AG09309 (cell line): ENCODE data around the gene DISP3.

ENCODE experiments used
- DNase-seq: peaks from one replicate; pipeline ENCODE4 v3.0.0-alpha.2; 2010; ENCODE audit warnings: low read depth
- H3K4me3 ChIP-seq: 2 replicates; pipeline ENCODE4 v1.5.1; 2011; ENCODE audit warnings: mild to moderate bottlenecking, low read depth, low read length, moderate library complexity; ENCODE audit not compliant: control insufficient read depth
- TF ChIP-seq, protein P1 (sequence below): IDR thresholded peaks from 2 replicates; pipeline ENCODE4 v1.5.1; 2011; ENCODE audit warnings: mild to moderate bottlenecking, low read depth, low read length, inconsistent platforms; ENCODE audit not compliant: insufficient read depth, control insufficient read depth; ENCODE audit errors: missing control alignments

The DISP3 gene

DNA sequence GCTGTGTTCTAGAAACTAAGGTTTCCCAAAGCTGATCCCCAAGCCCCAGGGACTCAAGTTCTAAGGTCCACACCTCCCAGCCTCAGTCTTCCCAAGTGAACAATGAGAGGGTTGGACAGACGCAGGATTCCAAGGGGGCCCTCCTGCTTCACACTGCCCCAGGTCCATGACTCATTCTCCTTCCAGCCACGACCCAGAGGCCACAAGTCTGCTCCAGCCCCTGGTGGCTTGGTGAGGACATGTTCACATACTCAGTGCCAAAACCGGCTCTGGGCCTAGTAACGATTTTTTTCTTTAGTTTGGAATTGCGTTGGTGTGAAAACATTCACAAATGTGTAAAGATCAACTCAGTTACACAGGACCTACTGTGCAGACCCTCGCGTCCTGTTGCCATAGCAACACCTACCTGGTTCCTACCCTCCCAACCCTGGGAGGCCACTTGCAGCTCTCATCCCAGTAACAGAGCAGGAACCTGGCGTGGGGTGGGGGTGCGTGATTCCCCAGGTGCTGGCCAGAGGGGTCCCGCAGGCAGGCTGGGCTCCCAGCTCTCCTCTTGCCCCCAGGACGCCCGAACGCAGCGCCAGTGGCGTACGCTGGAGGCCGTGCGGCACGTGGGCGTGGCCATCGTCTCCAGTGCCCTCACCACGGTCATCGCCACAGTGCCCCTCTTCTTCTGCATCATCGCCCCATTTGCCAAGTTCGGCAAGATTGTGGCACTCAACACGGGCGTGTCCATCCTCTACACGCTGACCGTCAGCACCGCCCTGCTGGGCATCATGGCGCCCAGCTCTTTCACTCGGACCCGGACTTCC is 57.0 kb downstream of the DISP3 start:
- no peak for DNase-seq
- H3K4me3 ChIP-seq = no peak overlapping the region
- TF ChIP-seq, protein P1, sequence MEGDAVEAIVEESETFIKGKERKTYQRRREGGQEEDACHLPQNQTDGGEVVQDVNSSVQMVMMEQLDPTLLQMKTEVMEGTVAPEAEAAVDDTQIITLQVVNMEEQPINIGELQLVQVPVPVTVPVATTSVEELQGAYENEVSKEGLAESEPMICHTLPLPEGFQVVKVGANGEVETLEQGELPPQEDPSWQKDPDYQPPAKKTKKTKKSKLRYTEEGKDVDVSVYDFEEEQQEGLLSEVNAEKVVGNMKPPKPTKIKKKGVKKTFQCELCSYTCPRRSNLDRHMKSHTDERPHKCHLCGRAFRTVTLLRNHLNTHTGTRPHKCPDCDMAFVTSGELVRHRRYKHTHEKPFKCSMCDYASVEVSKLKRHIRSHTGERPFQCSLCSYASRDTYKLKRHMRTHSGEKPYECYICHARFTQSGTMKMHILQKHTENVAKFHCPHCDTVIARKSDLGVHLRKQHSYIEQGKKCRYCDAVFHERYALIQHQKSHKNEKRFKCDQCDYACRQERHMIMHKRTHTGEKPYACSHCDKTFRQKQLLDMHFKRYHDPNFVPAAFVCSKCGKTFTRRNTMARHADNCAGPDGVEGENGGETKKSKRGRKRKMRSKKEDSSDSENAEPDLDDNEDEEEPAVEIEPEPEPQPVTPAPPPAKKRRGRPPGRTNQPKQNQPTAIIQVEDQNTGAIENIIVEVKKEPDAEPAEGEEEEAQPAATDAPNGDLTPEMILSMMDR = no peak

DNA sequence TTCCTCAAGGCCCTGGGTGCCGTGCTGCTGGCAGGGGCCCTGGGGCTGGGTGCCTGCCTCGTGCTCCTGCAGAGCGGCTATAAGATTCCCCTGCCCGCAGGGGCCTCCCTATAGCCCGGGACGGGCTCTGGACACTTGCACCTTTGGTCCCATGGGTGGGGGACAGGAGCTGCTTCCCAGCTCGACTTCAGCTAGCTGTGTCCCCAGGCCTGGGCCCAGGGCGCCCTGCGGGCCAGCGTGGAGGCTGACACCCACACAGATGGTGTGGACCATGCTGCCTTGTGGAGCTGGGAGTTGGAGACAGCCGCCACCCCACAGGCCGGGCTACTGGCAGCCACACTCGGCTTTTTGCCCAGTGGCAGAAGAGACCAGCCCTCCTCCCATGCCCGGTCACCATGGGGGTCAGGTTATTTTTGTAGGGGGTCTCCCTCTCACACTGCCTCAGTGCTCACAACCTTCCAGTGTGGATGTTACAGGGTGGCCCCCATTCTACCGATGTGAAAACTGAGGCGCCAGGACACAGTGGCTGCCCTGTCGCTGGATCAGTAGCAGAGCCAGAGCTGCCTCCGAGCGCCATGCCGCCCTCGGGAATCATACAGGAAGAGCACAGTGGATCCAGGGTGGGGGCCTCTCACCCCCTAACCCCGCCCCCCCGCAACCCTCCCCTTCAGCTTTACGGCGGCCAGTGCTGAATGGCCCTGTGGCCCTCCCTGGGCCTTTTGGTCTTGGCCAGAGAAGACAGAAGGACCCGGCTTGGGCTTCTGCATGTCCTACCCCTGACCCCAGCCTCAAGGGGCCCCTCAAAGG is 57.8 kb downstream of the DISP3 start:
- DNase-seq = no peak
- TF ChIP-seq, protein P1 = no peak
- H3K4me3 ChIP-seq = no peak overlapping the region

DNA sequence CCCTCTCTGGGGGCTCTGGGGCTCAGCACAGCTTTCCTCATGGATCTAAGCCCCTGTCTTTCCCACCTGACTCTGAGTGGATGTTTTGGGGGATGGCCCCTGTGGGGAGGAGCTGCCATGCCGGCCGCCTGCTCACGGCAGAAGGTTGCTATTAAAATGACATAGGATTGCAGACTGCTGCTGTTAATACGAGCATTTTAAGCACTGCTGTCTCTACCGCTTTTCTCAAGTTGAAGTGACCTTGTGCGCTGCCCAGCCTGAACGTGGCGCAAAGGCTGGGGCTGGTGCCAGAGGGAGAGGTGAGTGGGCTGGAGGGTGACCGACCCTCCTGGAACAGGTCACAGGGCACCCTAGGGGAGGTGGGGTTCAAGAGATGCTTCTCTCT is 58.4 kb downstream of the DISP3 start:
- TF ChIP-seq, protein P1 = no peak
- no peak overlapping the region for H3K4me3 ChIP-seq
- DNase-seq = no peak

DNA sequence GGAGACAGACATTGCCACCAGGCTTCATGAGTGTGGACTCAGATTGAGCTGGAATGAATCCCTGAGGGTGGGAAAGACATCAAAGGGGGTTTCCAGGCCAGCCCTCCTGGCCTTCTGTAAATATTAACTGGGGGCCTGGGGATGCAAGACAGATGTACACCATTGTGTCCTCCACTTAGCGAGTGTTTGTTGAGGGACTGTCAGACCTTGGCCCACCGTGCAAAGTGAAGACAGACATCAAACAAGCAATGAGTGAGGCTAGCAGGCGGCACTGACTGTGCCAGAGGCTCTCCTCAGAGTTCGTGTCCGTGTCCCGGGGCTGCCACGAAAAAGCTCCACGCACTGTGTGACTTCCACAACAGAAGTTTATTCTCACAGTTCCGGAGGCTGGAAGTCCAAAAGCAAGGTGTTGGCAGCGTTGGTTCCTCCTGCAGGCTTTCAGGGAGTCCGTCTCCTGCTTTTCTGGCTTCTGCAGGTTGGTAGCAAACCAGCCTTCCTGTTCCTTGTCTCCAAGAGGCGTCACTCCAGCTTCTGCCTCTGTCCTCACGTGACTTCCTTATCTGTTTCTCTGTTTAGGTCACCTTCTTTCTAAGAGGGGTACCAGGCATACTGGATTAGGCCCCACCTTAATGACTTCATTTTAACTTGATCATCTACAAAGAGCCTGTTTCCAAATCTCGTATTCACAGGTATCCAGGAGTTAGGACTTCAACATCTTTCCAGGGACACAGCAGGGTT is 59.1 kb downstream of the DISP3 start:
- TF ChIP-seq, protein P1 = no peak
- H3K4me3 ChIP-seq = no peak overlapping the region
- no peak for DNase-seq

DNA sequence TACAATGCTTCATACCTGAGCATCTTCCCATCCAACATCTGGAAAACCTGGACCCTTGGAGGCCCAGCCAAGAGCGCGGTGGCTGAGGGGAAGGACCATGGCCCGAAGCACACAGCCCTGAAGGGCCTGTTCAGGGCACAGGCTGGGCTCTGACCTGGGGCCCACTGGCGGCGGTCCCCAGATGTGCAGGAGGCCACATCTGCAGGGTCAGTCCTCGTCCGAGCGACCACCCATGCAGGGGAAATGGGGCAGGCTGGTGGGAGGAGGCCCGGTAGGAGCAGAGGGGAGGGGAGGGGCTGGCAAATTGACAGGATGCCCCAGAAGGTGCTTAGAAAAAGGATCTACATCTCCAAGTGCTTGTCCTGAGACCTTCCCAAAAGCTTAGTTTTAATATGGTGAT is 59.9 kb downstream of the DISP3 start:
- TF ChIP-seq, protein P1 = no peak
- DNase-seq = no peak
- no peak overlapping the region for H3K4me3 ChIP-seq

DNA sequence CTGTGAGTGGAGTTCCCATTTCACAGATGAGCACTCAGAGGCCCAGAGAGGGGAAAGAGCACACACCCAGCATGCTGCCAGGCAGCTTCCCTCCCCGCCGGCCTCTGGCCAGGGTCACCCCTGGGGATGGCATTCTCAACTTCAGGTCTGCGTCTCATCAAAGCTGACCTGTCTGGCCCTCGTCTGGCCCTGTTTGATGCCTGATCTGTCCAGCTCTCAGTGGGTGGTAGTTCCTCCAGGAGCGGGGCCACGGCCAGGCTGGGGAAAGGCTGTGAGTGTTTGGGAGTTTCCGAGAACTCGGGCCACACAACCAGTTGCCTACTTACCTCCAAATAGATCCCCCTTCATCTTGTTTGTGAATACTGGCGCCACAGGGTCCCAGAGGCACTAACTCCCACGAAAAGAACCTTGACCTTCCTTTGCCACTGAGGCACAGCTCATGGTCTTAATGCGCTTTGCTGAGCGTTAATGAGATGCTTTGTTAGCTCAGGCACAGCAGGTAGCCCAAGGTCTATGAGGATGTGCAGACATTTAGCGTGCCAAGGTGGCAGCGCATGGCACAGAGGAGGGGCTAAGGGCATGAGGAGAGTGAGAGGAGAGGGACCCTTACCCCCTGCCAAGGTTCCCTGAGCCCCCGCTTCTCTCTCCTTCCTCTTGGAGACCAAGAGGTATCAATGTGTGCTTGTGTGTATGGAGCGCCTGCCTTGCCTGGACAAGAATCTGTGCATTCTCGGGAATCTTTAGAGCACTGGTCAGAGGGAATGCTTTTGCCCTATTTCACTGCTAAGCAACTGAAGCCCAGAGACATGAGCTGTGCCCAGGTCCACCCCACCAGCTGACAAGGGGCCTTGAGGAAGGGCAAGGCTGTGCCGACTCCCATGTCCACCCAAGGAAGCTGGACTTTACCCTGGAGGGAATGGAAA is 61.2 kb downstream of the DISP3 start:
- TF ChIP-seq, protein P1 = no peak
- no peak overlapping the region for H3K4me3 ChIP-seq
- DNase-seq = no peak
